ENCODE results near the gene TNK2. TPM values are rescaled to one million over a fixed set of nuclear protein-coding genes. Genes with fewer than 3 reads are reported as not detected.
"Not testable (repeated sequence)": the region's sequence is repeated elsewhere in the genome, so short reads cannot be mapped to it uniquely, and the experiment has no call there.

The TNK2 gene
- 30.7 TPM for polyA plus RNA-seq (2013, experiment 1 of 4)
- polyA plus RNA-seq (2013, experiment 2 of 4) = 32.5 TPM
- polyA plus RNA-seq (2013, experiment 3 of 4) = 26.8 TPM
- polyA plus RNA-seq (2013, experiment 4 of 4) = 27.7 TPM

DNA sequence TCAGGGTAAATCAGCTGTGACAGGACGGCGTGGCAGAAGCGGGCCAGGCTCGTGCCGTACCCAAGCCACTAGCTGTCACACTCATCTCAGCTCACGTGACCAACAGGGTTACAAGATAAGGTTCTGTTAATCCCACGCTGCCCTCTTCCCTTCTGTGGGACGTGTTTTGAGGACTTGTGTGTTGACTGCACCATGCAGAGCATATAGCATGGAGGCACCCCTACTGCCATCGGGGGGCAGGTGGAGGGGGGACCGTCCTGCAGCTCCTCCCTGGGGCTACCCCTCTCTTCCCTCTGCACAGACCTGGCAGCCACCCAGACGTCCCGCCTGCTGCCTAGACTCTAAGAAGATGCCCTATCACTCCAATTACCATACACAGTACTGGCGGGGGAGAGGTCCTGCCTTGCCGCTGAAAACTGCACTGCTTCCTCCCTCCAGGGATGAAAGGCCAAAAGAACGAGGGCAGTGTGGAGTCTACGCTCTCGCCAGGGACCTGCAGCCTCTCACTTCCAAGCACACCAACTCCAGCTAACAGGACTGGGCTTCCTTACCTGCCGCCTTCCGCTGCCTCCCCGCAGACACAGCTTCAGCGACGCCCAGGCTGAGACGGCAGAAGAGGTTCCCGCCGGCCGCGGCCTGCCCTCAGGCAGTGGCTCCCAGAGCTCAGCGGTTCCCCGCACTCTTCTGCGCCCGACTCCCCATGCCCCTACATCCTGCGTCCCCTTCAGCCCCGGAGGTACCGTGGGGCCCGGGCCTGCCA lies at the start of gene TNK2:
TSS of gene TNK2 (minus strand) at position 618 of the 760 bp plus-strand sequence. CDS start 19,963 bp downstream, outside the sequence.
- H3K27me3 ChIP-seq (ENCODE audit: control insufficient read depth, insufficient read depth, low read length, poor library complexity, severe bottlenecking) = peaks cover 31% of the 10 kb centered on the region
- H3K27ac ChIP-seq (ENCODE audit: insufficient read depth, low read depth, low read length, poor library complexity, severe bottlenecking) = no peak within 1 kb of the TSS
- 8 to 9% methylated on average over 35 of the region's 35 CpGs for WGBS, 2 experiments

DNA sequence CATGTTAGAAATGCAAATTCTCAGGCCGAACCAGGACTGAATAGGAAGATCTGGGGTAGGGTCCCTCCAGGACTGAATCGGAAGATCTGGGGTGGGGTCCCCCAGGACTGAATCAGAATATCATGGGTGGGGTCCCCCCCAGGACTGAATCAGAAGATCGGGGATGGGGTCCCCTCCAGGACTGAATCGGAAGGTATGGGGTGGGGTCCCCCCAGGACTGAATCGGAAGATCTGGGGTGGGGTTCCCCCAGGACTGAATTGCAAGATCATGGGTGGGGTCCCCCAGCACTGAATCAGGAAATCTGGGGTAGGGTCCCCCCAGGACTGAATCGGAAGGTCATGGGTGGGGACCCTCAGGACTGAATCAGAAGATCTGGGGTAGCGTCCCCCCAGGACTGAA lies 48.2 kb upstream of the TNK2 start:
- H3K27ac ChIP-seq (ENCODE audit: insufficient read depth, low read depth, low read length, poor library complexity, severe bottlenecking) = no peak overlapping the region
- H3K27me3 ChIP-seq (ENCODE audit: control insufficient read depth, insufficient read depth, low read length, poor library complexity, severe bottlenecking) = peaks cover 7% of the 10 kb centered on the region
- 98% methylated on average over 7 of the region's 7 CpGs for WGBS, 2 experiments
- H3K36me3 ChIP-seq (ENCODE audit: control insufficient read depth, insufficient read depth, low read length) = no peaks in the 10 kb centered on the region
- no peaks in the 10 kb centered on the region for H3K4me1 ChIP-seq (ENCODE audit: control insufficient read depth, insufficient read depth, low read length)
- no peaks in the 10 kb centered on the region for H3K9me3 ChIP-seq (ENCODE audit: control insufficient read depth, low read length)
- no peak overlapping the region for H3K4me3 ChIP-seq (ENCODE audit: insufficient read depth, low read depth, low read length)

More for the DNA sequence above, at the start of gene TNK2:
- Histone ChIP-seq H3K36me3 (ENCODE audit: control insufficient read depth, insufficient read depth, low read length) (no peaks in the 10 kb centered on the region), H3K9me3 (ENCODE audit: control insufficient read depth, low read length) (no peaks in the 10 kb centered on the region), H3K4me3 (ENCODE audit: insufficient read depth, low read depth, low read length) (peak within 1 kb of the TSS; percentile 56), H3K4me1 (ENCODE audit: control insufficient read depth, insufficient read depth, low read length) (peaks cover 13% of the 10 kb centered on the region)

DNA sequence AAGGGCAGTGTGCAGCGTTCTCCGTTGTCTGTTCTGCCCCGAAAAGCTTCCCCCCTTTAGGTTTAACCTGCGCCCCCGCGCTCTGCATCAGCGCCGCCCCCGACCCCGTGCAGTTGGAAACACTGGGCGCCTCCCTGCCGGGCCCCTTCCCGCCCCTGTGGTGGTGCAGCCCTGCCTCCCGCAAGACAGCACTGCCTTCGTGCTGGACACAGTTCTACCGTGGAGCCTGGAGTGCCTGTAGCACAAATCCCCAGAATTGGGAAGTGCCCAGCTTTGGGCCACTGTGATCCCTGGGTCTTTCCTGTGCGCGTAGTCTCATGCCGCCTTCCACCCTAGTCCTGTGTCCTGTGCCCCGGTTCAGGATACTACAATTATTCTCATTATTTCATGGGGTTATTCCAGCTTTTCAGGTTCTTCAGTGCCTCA lies 47.1 kb upstream of the TNK2 start:
- not testable (repeated sequence) for H3K4me3 ChIP-seq (ENCODE audit: insufficient read depth, low read depth, low read length); H3K27me3 ChIP-seq (ENCODE audit: control insufficient read depth, insufficient read depth, low read length, poor library complexity, severe bottlenecking); H3K36me3 ChIP-seq (ENCODE audit: control insufficient read depth, insufficient read depth, low read length); H3K9me3 ChIP-seq (ENCODE audit: control insufficient read depth, low read length); H3K27ac ChIP-seq (ENCODE audit: insufficient read depth, low read depth, low read length, poor library complexity, severe bottlenecking); H3K4me1 ChIP-seq (ENCODE audit: control insufficient read depth, insufficient read depth, low read length)
- 49 to 50% methylated on average over 20 of the region's 20 CpGs for WGBS, 2 experiments

DNA sequence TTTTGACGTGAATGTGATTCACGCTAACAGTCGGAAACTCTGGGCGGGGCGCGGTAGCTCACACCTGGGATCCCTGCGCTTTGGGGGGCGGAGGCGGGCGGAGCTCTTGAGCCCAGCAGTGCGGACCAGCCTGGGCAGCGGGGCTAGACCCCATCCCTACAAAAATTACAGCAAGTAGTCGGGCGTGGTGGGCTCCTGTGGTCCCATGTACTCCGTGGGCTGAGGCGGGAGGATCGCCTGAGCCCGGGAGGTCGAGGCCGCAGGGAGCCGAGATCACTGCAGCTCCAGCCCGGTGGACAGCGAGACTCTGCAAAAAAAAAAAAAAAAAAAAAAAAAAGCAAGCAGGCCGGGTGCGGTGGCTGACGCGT lies 46.4 kb upstream of the TNK2 start:
- H3K4me3 ChIP-seq (ENCODE audit: insufficient read depth, low read depth, low read length) = peak overlapping the region; percentile 49
- H3K36me3 ChIP-seq (ENCODE audit: control insufficient read depth, insufficient read depth, low read length) = not testable (repeated sequence)
- WGBS, 2 experiments = 1% methylated on average over 10 of the region's 27 CpGs

DNA sequence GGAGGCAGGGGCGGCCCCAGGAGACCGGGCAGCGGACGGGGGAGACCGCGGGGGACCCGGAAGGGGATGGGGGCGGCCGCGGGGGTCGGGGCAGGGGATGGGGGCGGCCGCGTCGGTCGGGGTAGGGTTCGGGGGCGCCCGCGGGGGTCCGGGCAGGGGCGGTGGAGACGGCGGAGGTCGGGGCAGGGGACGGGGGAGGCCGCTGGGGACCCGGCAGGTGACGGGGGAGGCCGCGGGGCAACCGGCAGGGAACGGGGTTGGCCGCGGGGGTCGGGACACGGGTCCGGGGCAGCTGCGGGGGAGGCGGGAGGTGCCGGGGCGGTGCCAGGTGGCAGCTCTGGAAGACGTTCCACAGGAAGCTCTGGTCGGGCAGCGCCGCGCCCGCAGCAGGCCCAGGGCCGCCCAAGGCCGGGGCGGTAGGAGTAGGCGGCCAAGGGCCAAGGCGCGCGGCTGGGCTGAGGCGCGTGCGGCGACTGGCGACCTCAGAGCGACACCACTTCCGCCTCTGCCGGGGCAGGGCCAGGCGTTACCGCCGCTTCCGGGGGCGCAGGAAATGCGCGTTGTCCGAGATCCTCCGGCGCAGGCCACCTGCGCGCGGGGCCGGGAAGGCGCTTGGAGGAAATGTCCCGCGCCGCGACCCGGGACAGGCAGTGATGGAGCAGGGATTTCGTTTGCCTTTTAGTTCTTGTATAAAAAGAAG lies 45.9 kb upstream of the TNK2 start:
- H3K4me1 ChIP-seq (ENCODE audit: control insufficient read depth, insufficient read depth, low read length) = not testable (repeated sequence)
- 0 to 1% methylated on average over 20 to 42 of the region's 84 CpGs for WGBS, 2 experiments

More for the DNA sequence above, 46.4 kb upstream of the TNK2 start:
- not testable (repeated sequence) for H3K27me3 ChIP-seq (ENCODE audit: control insufficient read depth, insufficient read depth, low read length, poor library complexity, severe bottlenecking); H3K9me3 ChIP-seq (ENCODE audit: control insufficient read depth, low read length); H3K4me1 ChIP-seq (ENCODE audit: control insufficient read depth, insufficient read depth, low read length); H3K27ac ChIP-seq (ENCODE audit: insufficient read depth, low read depth, low read length, poor library complexity, severe bottlenecking)

DNA sequence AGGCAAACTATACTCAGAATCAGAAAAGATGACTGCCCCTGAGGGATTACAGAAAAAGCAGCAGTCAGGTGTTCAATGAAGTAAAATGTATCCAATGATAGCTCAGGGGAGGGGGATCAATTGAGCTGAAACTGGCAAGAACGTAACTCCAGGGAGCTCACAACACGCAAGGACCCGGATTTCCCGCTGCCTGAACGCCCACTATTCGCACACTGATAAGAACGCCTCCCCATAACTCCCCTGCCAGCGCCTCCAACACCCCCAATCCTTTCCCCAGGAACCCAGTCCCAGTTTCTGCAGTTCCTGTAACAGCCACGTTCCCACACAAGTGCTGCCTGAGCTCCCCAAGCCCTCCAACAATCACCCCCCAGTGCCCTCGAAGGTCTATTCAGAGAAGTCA lies 44.2 kb upstream of the TNK2 start:
- H3K36me3 ChIP-seq (ENCODE audit: control insufficient read depth, insufficient read depth, low read length); H3K27ac ChIP-seq (ENCODE audit: insufficient read depth, low read depth, low read length, poor library complexity, severe bottlenecking); H3K27me3 ChIP-seq (ENCODE audit: control insufficient read depth, insufficient read depth, low read length, poor library complexity, severe bottlenecking); H3K4me1 ChIP-seq (ENCODE audit: control insufficient read depth, insufficient read depth, low read length); H3K9me3 ChIP-seq (ENCODE audit: control insufficient read depth, low read length); H3K4me3 ChIP-seq (ENCODE audit: insufficient read depth, low read depth, low read length): not testable (repeated sequence)
- WGBS, 2 experiments = 84 to 87% methylated on average over 7 of the region's 10 CpGs

More for the DNA sequence above, 45.9 kb upstream of the TNK2 start:
- peak overlapping the region; percentile 49 for H3K4me3 ChIP-seq (ENCODE audit: insufficient read depth, low read depth, low read length)
- not testable (repeated sequence) for H3K27ac ChIP-seq (ENCODE audit: insufficient read depth, low read depth, low read length, poor library complexity, severe bottlenecking); H3K36me3 ChIP-seq (ENCODE audit: control insufficient read depth, insufficient read depth, low read length); H3K9me3 ChIP-seq (ENCODE audit: control insufficient read depth, low read length); H3K27me3 ChIP-seq (ENCODE audit: control insufficient read depth, insufficient read depth, low read length, poor library complexity, severe bottlenecking)

DNA sequence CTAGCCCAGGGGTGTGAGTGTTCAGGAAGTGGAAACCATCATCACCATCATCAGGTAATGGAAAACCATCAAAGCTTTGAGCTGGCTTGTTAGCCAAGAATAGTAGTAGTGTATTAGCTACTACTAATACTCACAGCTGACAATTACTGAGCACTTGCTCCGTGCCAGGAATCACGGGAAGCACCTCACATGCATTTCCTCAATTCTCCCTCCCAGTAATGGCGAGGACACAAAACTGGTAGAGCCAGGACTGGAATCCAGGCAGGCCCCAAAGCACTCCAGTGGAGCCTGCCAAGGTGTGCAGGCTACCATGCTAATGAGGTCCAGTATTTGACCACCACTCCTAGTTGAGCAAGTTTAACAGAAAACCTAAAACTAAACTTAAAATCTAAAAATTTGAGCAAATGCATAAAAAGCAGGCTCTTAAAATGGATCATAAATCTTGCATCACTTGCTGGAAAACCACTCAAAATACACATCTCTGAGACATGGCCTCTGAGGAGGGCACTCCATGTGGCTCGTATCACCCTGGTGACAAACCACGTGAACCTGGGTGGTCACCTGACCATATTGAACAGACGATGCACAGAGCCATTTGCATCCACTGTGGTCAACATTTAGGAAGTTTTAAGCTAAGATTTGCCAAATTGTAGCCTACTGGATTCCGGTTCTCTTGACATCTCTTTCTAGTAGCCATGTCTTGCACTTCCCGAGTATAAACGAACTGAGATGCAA lies 43.3 kb upstream of the TNK2 start:
- not testable (repeated sequence) for H3K4me1 ChIP-seq (ENCODE audit: control insufficient read depth, insufficient read depth, low read length); H3K27ac ChIP-seq (ENCODE audit: insufficient read depth, low read depth, low read length, poor library complexity, severe bottlenecking); H3K4me3 ChIP-seq (ENCODE audit: insufficient read depth, low read depth, low read length); H3K27me3 ChIP-seq (ENCODE audit: control insufficient read depth, insufficient read depth, low read length, poor library complexity, severe bottlenecking); H3K9me3 ChIP-seq (ENCODE audit: control insufficient read depth, low read length); H3K36me3 ChIP-seq (ENCODE audit: control insufficient read depth, insufficient read depth, low read length)
- 98% methylated on average over 3 to 7 of the region's 9 CpGs for WGBS, 2 experiments

DNA sequence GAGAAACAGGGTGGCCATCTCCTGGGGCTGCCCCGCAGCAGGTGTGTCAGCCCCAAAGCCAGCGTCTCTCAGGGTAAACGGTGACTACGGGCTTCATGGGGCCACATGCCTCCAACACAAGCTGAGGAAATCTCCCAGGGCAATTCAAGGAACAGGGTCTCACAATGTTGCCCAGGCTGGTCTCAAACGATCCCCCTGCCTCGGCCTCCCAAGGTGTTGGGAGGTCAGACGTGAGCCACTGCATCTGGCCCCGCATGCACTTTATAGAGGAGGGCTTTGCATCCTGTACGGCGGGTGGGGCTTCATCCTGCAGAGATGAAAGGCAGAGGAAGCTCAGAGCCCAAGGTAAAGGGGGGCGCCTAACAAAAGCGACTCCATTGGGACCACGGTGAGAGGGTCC lies 42.4 kb upstream of the TNK2 start:
- H3K4me3 ChIP-seq (ENCODE audit: insufficient read depth, low read depth, low read length); H3K9me3 ChIP-seq (ENCODE audit: control insufficient read depth, low read length); H3K36me3 ChIP-seq (ENCODE audit: control insufficient read depth, insufficient read depth, low read length); H3K27ac ChIP-seq (ENCODE audit: insufficient read depth, low read depth, low read length, poor library complexity, severe bottlenecking); H3K27me3 ChIP-seq (ENCODE audit: control insufficient read depth, insufficient read depth, low read length, poor library complexity, severe bottlenecking); H3K4me1 ChIP-seq (ENCODE audit: control insufficient read depth, insufficient read depth, low read length): not testable (repeated sequence)
- WGBS, 2 experiments = 96% methylated on average over 10 of the region's 13 CpGs

DNA sequence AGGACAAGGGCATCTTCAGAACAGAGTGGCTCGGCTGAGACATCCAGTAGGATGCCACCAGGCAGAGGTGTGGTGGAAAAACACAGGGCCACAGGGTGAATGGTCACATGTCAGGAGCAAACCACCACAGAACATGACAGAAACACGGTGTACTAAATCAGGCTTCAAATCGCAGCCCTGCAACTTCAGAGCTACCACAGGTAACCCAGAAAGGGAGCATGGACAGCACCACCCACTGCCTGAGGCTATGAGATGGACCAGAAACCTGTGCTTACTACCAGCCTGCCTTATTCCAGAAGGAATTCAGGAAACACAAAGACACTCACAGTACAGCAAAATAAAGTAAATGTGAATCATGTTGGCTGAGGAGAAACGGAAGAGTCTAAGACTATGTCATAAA lies 41.8 kb upstream of the TNK2 start:
- not testable (repeated sequence) for H3K36me3 ChIP-seq (ENCODE audit: control insufficient read depth, insufficient read depth, low read length); H3K4me3 ChIP-seq (ENCODE audit: insufficient read depth, low read depth, low read length); H3K4me1 ChIP-seq (ENCODE audit: control insufficient read depth, insufficient read depth, low read length); H3K27ac ChIP-seq (ENCODE audit: insufficient read depth, low read depth, low read length, poor library complexity, severe bottlenecking); H3K27me3 ChIP-seq (ENCODE audit: control insufficient read depth, insufficient read depth, low read length, poor library complexity, severe bottlenecking); H3K9me3 ChIP-seq (ENCODE audit: control insufficient read depth, low read length)
- 95 to 97% methylated on average over 3 to 4 of the region's 4 CpGs for WGBS, 2 experiments
